Activated CD8-positive, alpha-beta T cell treated with anti-CD3 and anti-CD28 coated beads, Interleukin-2, amount 10 ng/mL, durations not matched to agents 7 days and 5 days (primary cell): ENCODE data around the gene PBX3. TPM values are rescaled to one million over a fixed set of nuclear protein-coding genes. Genes with fewer than 3 reads are reported as not detected.

Experiments used
- ATAC-seq: fragments of 150-1000 bp; cut with Tn5 transposase; one replicate; pipeline ENCODE4 v1.10.0; 2021; ENCODE audit warnings: moderate library complexity
- CTCF ChIA-PET: fragments of 350-600 bp; sonication (Branson Sonifier 250); formaldehyde crosslinking; loops from one replicate; lab custom pipeline; 2021; ENCODE audit warnings: antibody characterized with exemption; lab: Charles Lee
- POLR2A ChIA-PET: fragments of 350-600 bp; sonication (Branson Sonifier 250); formaldehyde crosslinking; loops from one replicate; lab custom pipeline; 2021; ENCODE audit warnings: antibody characterized with exemption; lab: Charles Lee
- DNase-seq: peaks from one replicate; pipeline ENCODE4 v3.0.0-alpha.2; 2020
- H3K27ac Mint-ChIP-seq: one replicate; pipeline ENCODE4 v1.8.0; 2021; ENCODE audit warnings: mild to moderate bottlenecking, mixed read lengths
- H3K27me3 Mint-ChIP-seq: one replicate; pipeline ENCODE4 v1.8.0; 2021; ENCODE audit warnings: low read depth, mixed read lengths
- H3K36me3 Mint-ChIP-seq: one replicate; pipeline ENCODE4 v1.8.0; 2021; ENCODE audit warnings: low read depth, mixed read lengths
- H3K4me1 Mint-ChIP-seq: one replicate; pipeline ENCODE4 v1.8.0; 2021; ENCODE audit warnings: low read depth, mixed read lengths
- H3K4me3 Mint-ChIP-seq: one replicate; pipeline ENCODE4 v1.8.0; 2021; ENCODE audit warnings: mild to moderate bottlenecking, mixed read lengths
- H3K9me3 Mint-ChIP-seq: one replicate; pipeline ENCODE4 v1.8.0; 2022; ENCODE audit warnings: mixed read lengths; ENCODE audit not compliant: insufficient read depth
- total RNA-seq, 2 experiments: library from RNA; stranded (reverse); gene quantifications; one replicate each; pipeline ENCODE4 v1.2.3, GENCODE V29; 2021

The PBX3 gene
- total RNA-seq, 2 experiments from 2014 or later = 22.0 to 24.4 TPM

DNA sequence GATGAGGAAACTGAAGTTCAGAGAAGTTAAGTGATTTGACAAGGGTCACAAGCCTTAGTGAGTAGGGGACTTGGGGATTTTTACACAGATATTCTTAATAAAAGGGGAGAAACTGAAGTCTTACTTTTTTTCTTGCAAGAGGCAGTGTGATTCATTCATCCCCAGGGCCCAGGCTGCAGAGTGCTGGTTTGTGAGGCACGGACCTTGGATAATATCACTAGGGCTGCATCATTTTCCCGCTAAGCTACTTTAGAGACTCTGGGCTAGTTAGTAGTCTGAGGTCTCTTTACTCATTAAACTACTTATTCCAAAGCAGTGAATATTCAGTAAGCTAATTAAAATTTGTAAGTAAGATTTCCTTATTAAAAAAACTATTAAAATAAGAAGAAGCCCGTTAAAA, 195.0 kb downstream of the PBX3 start:
- H3K4me3 Mint-ChIP-seq = no peak overlapping the region
- no peak overlapping the region for H3K27ac Mint-ChIP-seq
- ChIA-PET POLR2A (no interaction called here), CTCF (no interaction called here)
- peaks cover 21% of the 10 kb centered on the region for H3K36me3 Mint-ChIP-seq
- H3K27me3 Mint-ChIP-seq = no peaks in the 10 kb centered on the region
- ATAC-seq = no peak
- no peaks in the 10 kb centered on the region for H3K4me1 Mint-ChIP-seq
- peaks cover 11% of the 10 kb centered on the region for H3K9me3 Mint-ChIP-seq
- DNase-seq = no peak

DNA sequence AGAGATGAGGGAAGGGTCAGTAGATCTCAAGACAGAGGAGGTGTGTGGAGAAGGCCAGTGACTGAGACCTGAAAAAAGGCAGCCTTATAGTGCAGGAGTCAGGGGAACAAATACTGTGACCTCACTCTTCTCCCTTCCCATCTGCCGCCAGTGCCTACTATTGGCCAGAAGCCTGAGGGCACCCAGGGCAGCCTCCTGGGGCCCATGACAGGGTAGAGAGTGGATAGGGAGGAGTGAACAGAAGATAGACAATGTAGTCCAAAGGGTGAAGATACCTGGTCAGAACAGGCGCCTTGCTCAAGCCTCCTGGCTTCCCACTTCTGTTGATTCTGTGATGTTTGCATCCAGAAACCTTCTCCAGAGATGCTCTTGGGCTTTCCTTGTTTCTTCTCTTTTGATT, 196.7 kb downstream of the PBX3 start:
- H3K9me3 Mint-ChIP-seq = peaks cover 11% of the 10 kb centered on the region
- ATAC-seq = no peak
- ChIA-PET CTCF (no interaction called here), POLR2A (no interaction called here)
- H3K27me3 Mint-ChIP-seq = no peaks in the 10 kb centered on the region
- H3K4me3 Mint-ChIP-seq = no peak overlapping the region
- no peak overlapping the region for H3K27ac Mint-ChIP-seq
- no peaks in the 10 kb centered on the region for H3K4me1 Mint-ChIP-seq
- peaks cover 21% of the 10 kb centered on the region for H3K36me3 Mint-ChIP-seq
- no peak for DNase-seq

GRCh38 chr9:125946397-125946796, 199.2 kb downstream of the PBX3 start:
- Mint-ChIP-seq H3K9me3 (peaks cover 11% of the 10 kb centered on the region), H3K27ac (no peak overlapping the region)
- CTCF ChIA-PET = no interaction called here

DNA sequence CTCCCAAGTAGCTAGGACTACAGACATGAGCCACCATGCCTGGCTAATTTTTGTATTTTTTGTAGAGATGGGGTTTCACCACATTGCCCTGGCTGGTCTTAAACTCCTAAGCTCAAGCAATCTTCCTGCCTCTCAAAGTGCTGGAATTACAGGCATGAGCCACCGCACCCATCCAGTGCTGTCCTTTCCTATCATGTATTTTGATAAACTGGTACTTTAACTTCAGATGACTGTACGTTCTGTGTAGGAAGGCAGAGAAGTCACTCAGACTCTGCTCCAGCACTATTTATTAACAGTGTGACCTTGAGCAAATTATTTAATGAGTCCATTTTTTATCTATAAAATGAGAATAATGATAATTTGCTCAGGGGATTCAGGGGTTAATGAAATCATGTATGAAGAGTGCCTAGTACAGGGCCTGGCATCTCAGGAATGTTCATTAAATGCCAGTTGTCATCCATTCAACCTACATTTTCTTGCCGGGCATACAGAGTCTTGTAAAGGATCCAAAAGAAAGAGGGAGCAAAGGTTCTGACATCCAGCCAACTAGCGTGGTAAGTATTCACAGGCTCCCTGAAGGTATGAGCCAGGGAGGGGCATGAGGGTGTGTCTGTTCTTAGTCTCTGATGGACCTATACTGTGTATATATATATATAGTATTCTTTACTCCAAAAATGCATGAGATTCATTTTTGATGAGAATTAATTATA, 201.9 kb downstream of the PBX3 start:
- ChIA-PET CTCF (no interaction called here), POLR2A (no interaction called here)
- no peaks in the 10 kb centered on the region for H3K27me3 Mint-ChIP-seq
- ATAC-seq (no peak), DNase-seq (no peak)
- peaks cover 18% of the 10 kb centered on the region for H3K36me3 Mint-ChIP-seq
- H3K4me3 Mint-ChIP-seq = no peak overlapping the region
- H3K4me1 Mint-ChIP-seq = no peaks in the 10 kb centered on the region
- peaks cover 11% of the 10 kb centered on the region for H3K9me3 Mint-ChIP-seq
- no peak overlapping the region for H3K27ac Mint-ChIP-seq

More at GRCh38 chr9:125946397-125946796, 199.2 kb downstream of the PBX3 start:
- Mint-ChIP-seq H3K4me1 (no peaks in the 10 kb centered on the region), H3K27me3 (no peaks in the 10 kb centered on the region), H3K36me3 (peaks cover 18% of the 10 kb centered on the region), H3K4me3 (no peak overlapping the region)
- DNase-seq (no peak), ATAC-seq (no peak)
- POLR2A ChIA-PET = no interaction called here

- CTCF ChIA-PET = no interaction called here
- ATAC-seq (no peak), DNase-seq (no peak)
- H3K27me3 Mint-ChIP-seq = no peaks in the 10 kb centered on the region
- H3K27ac Mint-ChIP-seq = no peak overlapping the region
- POLR2A ChIA-PET = no interaction called here
- no peaks in the 10 kb centered on the region for H3K4me1 Mint-ChIP-seq
- H3K36me3 Mint-ChIP-seq = peaks cover 13% of the 10 kb centered on the region
- H3K9me3 Mint-ChIP-seq = peaks cover 11% of the 10 kb centered on the region
- H3K4me3 Mint-ChIP-seq = no peak overlapping the region
These were observed 202.7 kb downstream of the PBX3 start for GRCh38 chr9:125949703-125950460.

DNA sequence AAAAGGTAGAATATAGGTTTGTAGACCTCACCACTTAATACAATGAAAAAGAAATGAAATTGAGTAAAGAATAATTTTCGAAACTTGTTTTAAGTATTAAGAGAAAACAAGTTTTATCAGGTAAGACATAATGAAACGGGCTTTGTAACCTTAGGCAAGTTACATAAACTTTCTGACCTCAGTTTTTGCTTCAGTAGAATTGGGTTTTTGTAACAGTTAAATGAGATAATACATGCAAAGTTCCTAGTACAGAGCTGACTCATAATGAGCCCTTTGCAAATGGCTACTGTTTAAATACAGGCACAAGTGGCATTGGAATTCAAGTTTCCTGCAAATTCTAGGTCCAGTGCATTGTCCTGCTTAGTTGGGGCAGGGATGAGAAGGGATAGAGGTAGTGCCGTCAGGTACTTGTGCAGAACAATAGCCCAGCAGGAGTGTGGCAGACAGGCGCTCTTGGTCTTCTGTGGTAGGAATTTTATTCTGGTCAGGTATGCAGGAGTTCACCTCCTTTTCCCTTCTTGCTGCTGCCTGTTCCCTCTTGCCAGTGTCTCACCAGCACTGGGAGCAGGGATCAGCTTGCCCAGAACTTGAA, 203.8 kb downstream of the PBX3 start:
- ATAC-seq (no peak), DNase-seq (no peak)
- Mint-ChIP-seq H3K4me3 (no peak overlapping the region), H3K9me3 (peaks cover 11% of the 10 kb centered on the region), H3K4me1 (no peaks in the 10 kb centered on the region), H3K36me3 (peaks cover 8% of the 10 kb centered on the region), H3K27me3 (no peaks in the 10 kb centered on the region), H3K27ac (no peak overlapping the region)
- ChIA-PET CTCF (no interaction called here), POLR2A (no interaction called here)

- H3K9me3 Mint-ChIP-seq = no peaks in the 10 kb centered on the region
- ChIA-PET CTCF (no interaction called here), POLR2A (no interaction called here)
- no peaks in the 10 kb centered on the region for H3K4me1 Mint-ChIP-seq
- no peak overlapping the region for H3K27ac Mint-ChIP-seq
- H3K4me3 Mint-ChIP-seq = no peak overlapping the region
- no peaks in the 10 kb centered on the region for H3K36me3 Mint-ChIP-seq
- ATAC-seq (no peak), DNase-seq (no peak)
- H3K27me3 Mint-ChIP-seq = no peaks in the 10 kb centered on the region
These were observed 206.3 kb downstream of the PBX3 start for GRCh38 chr9:125953314-125954019.

- Mint-ChIP-seq H3K4me1 (no peaks in the 10 kb centered on the region), H3K27ac (no peak overlapping the region), H3K9me3 (no peaks in the 10 kb centered on the region), H3K4me3 (no peak overlapping the region), H3K36me3 (no peaks in the 10 kb centered on the region), H3K27me3 (no peaks in the 10 kb centered on the region)
- no peak for ATAC-seq
- ChIA-PET CTCF (no interaction called here), POLR2A (interaction anchor here (0.6 kb wide), 1 partner anchor 299 kb away, joined by 3 read pairs; no protein-coding TSS in a partner anchor)
- no peak for DNase-seq
These were observed 208.9 kb downstream of the PBX3 start for GRCh38 chr9:125956102-125956501.

DNA sequence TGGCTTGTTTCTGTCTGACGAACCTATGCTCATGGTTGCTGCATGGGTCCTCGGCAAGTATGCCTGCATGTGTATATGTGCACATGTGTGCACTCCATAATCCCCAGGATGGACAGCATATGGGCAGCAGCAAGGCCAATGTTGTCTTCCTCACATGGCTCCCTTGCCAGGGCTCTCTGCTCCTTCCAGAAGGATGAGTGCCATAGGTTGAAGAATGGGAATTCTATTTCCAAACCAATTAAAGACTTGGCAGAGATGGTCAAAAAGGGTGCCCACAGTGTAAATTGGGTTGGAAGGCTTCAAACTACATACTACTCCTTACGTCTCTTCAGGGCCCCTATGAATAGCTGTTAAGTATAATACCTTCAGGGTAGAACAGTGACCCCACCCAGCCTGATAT, 212.1 kb downstream of the PBX3 start:
- no peaks in the 10 kb centered on the region for H3K4me1 Mint-ChIP-seq
- no peaks in the 10 kb centered on the region for H3K27me3 Mint-ChIP-seq
- CTCF ChIA-PET = no interaction called here
- POLR2A ChIA-PET = no interaction called here
- DNase-seq = no peak
- H3K9me3 Mint-ChIP-seq = no peaks in the 10 kb centered on the region
- H3K27ac Mint-ChIP-seq = no peak overlapping the region
- no peak overlapping the region for H3K4me3 Mint-ChIP-seq
- ATAC-seq = no peak
- no peaks in the 10 kb centered on the region for H3K36me3 Mint-ChIP-seq

DNA sequence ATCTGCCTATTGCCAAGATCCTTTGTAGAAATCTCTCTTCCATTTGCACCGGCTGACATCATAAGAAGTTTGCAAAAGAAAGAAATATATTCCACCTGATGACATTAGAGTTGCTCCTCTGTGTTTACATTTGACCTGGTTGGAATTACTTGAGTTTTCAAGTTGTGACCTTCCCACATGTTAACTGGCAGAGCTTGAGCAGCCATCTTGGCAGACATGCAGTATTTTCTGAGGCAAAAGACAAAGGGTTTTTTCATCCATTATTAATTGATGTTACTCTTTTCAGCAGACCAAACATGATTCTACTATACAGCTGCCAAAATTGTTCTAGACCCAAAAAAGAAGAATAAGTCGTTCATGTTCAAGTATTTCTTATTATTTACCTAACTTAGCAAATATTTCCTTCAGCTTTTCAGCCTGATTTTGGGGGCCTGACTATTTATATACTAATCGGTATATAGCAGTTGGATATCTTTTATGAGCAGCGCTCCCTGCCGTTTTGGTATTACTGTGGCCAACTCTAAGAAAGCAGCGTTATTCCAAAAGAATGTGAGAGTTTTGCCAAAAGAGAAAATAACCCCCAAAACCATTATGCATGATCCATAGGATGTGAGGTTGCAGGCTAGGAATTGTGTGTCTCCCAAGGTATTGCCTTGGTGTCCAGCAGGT, 212.9 kb downstream of the PBX3 start:
- DNase-seq (no peak), ATAC-seq (no peak)
- no peaks in the 10 kb centered on the region for H3K36me3 Mint-ChIP-seq
- no peaks in the 10 kb centered on the region for H3K27me3 Mint-ChIP-seq
- CTCF ChIA-PET = no interaction called here
- H3K4me3 Mint-ChIP-seq = no peak overlapping the region
- H3K9me3 Mint-ChIP-seq = no peaks in the 10 kb centered on the region
- POLR2A ChIA-PET = no interaction called here
- no peak overlapping the region for H3K27ac Mint-ChIP-seq
- no peaks in the 10 kb centered on the region for H3K4me1 Mint-ChIP-seq

DNA sequence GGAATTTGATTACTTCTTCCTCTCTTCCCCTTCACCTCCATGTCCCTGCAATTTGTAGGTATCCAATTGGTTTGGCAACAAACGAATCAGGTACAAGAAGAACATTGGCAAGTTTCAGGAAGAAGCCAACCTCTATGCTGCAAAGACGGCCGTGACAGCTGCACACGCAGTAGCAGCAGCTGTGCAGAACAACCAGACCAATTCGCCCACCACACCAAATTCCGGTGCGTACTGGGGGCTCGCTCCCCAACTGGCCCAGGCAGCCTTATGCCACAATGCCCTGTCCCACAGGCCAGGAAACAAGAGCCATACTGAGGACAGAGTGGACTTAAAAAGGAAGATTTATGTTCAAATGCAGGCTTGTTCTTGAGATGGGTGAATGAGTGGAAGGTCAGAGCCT, 213.5 kb downstream of the PBX3 start:
- POLR2A ChIA-PET = no interaction called here
- no peaks in the 10 kb centered on the region for H3K27me3 Mint-ChIP-seq
- no peak overlapping the region for H3K27ac Mint-ChIP-seq
- CTCF ChIA-PET = no interaction called here
- no peak overlapping the region for H3K4me3 Mint-ChIP-seq
- no peaks in the 10 kb centered on the region for H3K36me3 Mint-ChIP-seq
- no peak for DNase-seq
- ATAC-seq = no peak
- H3K4me1 Mint-ChIP-seq = no peaks in the 10 kb centered on the region
- no peaks in the 10 kb centered on the region for H3K9me3 Mint-ChIP-seq
